Epithelial cell of esophagus (primary cell): ENCODE measurements around the gene LHX6.
A peak's percentile ranks its signal among the peaks of the same experiment; 100 is the strongest.

Experiments
- DNase-seq: peaks from one replicate; pipeline ENCODE4 v3.0.0; 2010; ENCODE audit warnings: low read depth
- H3K4me3 ChIP-seq: 2 replicates; pipeline ENCODE4 v1.5.1; 2011; ENCODE audit warnings: mild to moderate bottlenecking, low read length, control low read depth
- CTCF ChIP-seq: IDR thresholded peaks from 2 replicates; pipeline ENCODE4 v1.5.1; 2011; ENCODE audit warnings: low read depth, mild to moderate bottlenecking, low read length, control low read depth, inconsistent platforms; ENCODE audit not compliant: insufficient read depth; ENCODE audit errors: missing control alignments

Gene LHX6

GRCh38 chr9:122234022-122234748, 5.4 kb upstream of the LHX6 start:
- TF ChIP-seq CTCF, result no peak
- DNase-seq, result no peak
- no peak overlapping the region for H3K4me3 ChIP-seq

- no peak for TF ChIP-seq CTCF
- no peak overlapping the region for H3K4me3 ChIP-seq
- no peak for DNase-seq
These were observed 4.1 kb upstream of the LHX6 start for GRCh38 chr9:122232796-122233306.

GRCh38 chr9:122229485-122229837, 704 bp upstream of the LHX6 start:
- no peak for DNase-seq
- no peak for TF ChIP-seq CTCF
- H3K4me3 ChIP-seq, result no peak overlapping the region

GRCh38 chr9:122228191-122228567, 578 bp downstream of the LHX6 start:
- no peak for DNase-seq
- H3K4me3 ChIP-seq, result peak overlapping the region; percentile 15
- TF ChIP-seq CTCF, result no peak

DNA sequence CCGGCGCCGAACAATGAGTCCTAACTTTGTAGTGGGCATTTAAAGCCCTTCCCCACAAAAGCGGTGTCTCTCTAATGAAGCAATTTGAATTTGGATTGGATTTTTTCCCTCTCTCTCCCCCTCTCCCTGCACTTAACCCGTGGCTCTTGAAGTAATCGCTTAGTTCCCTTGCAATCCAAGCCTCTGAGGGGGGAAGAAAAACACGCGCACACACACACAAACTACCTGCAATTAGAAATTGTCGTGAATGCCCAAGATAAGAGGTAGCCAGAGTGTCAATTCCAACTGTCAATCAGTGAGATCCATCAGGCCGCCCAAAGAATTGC, 1.2 kb downstream of the LHX6 start:
- H3K4me3 ChIP-seq, result no peak overlapping the region
- no peak for TF ChIP-seq CTCF
- DNase-seq, result no peak

DNA sequence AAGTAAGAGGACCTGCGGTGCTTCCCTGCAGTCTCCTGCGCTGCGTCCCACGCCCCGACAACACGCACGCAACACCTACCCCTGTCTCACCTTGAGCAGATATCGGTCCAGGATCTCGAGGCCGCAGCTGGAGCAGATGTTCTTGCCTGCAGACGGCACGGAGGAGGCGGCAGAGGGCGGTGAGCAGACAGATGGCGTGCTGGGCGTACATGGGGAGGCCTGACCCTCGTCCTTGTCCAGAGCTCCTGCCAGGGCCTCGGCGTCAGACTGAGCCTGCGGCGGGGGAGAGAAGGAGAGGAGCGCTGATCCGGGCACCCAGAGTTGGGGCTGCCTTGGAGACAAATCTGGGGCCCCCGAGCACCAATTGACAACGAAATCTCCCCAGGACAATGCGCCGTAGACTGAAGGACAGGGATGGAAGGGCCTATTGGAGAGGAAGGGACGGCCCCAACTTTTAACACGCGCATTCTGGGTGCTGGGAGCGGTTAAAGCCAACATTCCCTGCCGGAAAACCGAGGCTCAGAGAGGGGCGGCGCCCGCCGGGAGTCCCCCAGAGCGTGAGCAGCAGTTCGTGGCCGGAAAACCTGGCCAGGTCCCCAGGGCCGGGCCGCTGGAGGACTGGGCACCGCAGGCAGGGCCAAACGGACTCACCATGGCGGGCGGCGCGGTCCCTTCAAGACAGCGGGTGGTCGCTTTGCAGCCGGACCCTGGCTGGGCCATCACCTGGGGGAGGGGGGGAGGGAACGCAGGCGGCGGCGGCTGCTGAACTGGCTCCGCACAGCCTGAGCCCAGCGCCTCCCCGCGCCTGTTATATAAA, 1.8 kb downstream of the LHX6 start:
- no peak overlapping the region for H3K4me3 ChIP-seq
- TF ChIP-seq CTCF, result no peak
- no peak for DNase-seq

DNA sequence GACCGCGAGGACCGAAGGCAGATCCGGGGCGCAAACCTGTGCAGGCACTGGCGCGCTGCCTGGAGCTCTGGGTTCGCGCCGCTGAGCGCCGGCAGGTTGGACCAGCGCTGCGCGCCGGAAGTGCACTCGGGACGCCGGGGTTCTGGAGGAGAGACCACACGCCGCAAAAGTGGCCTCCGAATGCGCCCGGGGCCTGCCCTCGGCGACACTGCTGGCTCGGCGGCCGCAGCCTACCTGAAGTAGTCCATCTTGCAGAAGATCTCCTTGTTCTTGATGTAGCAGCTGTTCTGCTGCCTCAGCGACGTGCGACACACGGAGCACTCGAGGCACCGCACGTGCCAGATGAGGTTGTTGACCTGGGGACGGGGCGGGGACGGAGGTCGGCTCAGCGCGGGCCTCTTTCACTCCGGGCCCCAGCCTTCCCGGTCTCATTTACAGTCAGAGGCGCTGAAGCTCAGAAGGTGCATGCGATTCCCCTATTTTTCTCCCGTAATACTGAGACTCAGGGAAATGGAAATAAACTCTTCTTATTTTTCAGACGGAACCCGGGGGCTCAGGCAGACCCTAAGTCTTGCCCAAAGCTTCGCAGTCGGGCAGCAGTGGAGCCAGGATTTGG, 2.5 kb downstream of the LHX6 start:
- H3K4me3 ChIP-seq, result no peak overlapping the region
- no peak for DNase-seq
- no peak for TF ChIP-seq CTCF
